ENCODE data around the gene ARMC2. TPM values are rescaled to one million over a fixed set of nuclear protein-coding genes. Genes with fewer than 3 reads are reported as not detected.
"Not testable (repeated sequence)": the region's sequence is repeated elsewhere in the genome, so short reads cannot be mapped to it uniquely, and the experiment has no call there.

The ARMC2 gene
- total RNA-seq, 4 donors from 2014 or later: 0.27 to 4.1 (median 1.2) TPM

- H3K27me3 ChIP-seq: no peaks in the 10 kb centered on the region
- no peak for DNase-seq
- TF ChIP-seq POLR2A (IDR thresholded peaks at IDR 0.05) (no peak), CTCF (IDR thresholded peaks at IDR 0.05) (no peak)
- H3K36me3 ChIP-seq: no peaks in the 10 kb centered on the region
- H3K4me1 ChIP-seq: peaks cover 0 to 4% (median 0%) of the 10 kb centered on the region in 3 donors
- H3K27ac ChIP-seq: no peak overlapping the region
- H3K9me3 ChIP-seq: no peaks in the 10 kb centered on the region
- H3K4me3 ChIP-seq: no peak overlapping the region
- intact Hi-C loops (cut with DNase I): no loop called here
- 74 to 81% methylated on average over 1 of the region's 1 CpG for WGBS, 2 donors
These were observed 35.0 kb downstream of the ARMC2 start for GRCh38 chr6:108883172-108883571.

GRCh38 chr6:108884211-108885059, 36.2 kb downstream of the ARMC2 start:
- intact Hi-C loops (cut with DNase I): no loop called here
- Histone ChIP-seq H3K4me1 (no peaks in the 10 kb centered on the region), H3K27ac (no peak overlapping the region), H3K9me3 (no peaks in the 10 kb centered on the region), H3K4me3 (no peak overlapping the region), H3K36me3 (no peaks in the 10 kb centered on the region), H3K27me3 (no peaks in the 10 kb centered on the region)
- DNase-seq: no peak
- TF ChIP-seq POLR2A (IDR thresholded peaks at IDR 0.05) (no peak), CTCF (IDR thresholded peaks at IDR 0.05) (no peak)
- 85 to 89% methylated on average over 9 of the region's 9 CpGs for WGBS, 2 donors

GRCh38 chr6:108888052-108888451, 39.8 kb downstream of the ARMC2 start:
- no peaks in the 10 kb centered on the region for H3K9me3 ChIP-seq
- WGBS, 2 donors: 83 to 88% methylated on average over 5 to 6 of the region's 6 CpGs
- intact Hi-C loops (cut with DNase I): no loop called here
- DNase-seq: no peak
- H3K27me3 ChIP-seq: no peaks in the 10 kb centered on the region
- H3K27ac ChIP-seq: no peak overlapping the region
- H3K4me1 ChIP-seq: peaks cover 0 to 1% (median 0%) of the 10 kb centered on the region in 3 donors
- TF ChIP-seq CTCF (IDR thresholded peaks at IDR 0.05) (no peak), POLR2A (IDR thresholded peaks at IDR 0.05) (no peak)
- no peaks in the 10 kb centered on the region for H3K36me3 ChIP-seq
- H3K4me3 ChIP-seq: no peak overlapping the region

- H3K27ac ChIP-seq: no peak overlapping the region
- no peak overlapping the region for H3K4me3 ChIP-seq
- 82 to 96% methylated on average over 2 of the region's 2 CpGs for WGBS, 2 donors
- intact Hi-C loops (cut with DNase I): no loop called here
- H3K27me3 ChIP-seq: no peaks in the 10 kb centered on the region
- TF ChIP-seq POLR2A (IDR thresholded peaks at IDR 0.05) (no peak), CTCF (IDR thresholded peaks at IDR 0.05) (no peak)
- H3K9me3 ChIP-seq: no peaks in the 10 kb centered on the region
- DNase-seq: no peak
- peaks cover 0 to 8% (median 6%) of the 10 kb centered on the region in 3 donors for H3K4me1 ChIP-seq
- H3K36me3 ChIP-seq: no peaks in the 10 kb centered on the region
These were observed 40.5 kb downstream of the ARMC2 start for GRCh38 chr6:108888745-108889144.

- H3K9me3 ChIP-seq; intact Hi-C loops (cut with DNase I); DNase-seq; H3K27ac ChIP-seq; H3K27me3 ChIP-seq; H3K4me3 ChIP-seq; H3K36me3 ChIP-seq: not testable (repeated sequence)
- peaks cover 0 to 17% (median 9%) of the 10 kb centered on the region in 3 donors for H3K4me1 ChIP-seq
- 85 to 90% methylated on average over 5 of the region's 5 CpGs for WGBS, 2 donors
These were observed 42.7 kb downstream of the ARMC2 start for GRCh38 chr6:108890898-108891297.

Measured in esophagus squamous epithelium (tissue), 5 donors.